ENCODE data around the gene RAB40B. TPM values are rescaled to one million over a fixed set of nuclear protein-coding genes. Genes with fewer than 3 reads are reported as not detected.

The RAB40B gene
- total RNA-seq, 1 donor from 2014 or later, result 22.4 TPM

GRCh38 chr17:82709676-82710498 is 11.4 kb upstream of the RAB40B start:
- no peak overlapping the region for H3K27ac ChIP-seq (replicated peaks)
- no peaks in the 10 kb centered on the region for H3K36me3 ChIP-seq
- no peak overlapping the region for H3K4me3 ChIP-seq
- TF ChIP-seq, protein P1, sequence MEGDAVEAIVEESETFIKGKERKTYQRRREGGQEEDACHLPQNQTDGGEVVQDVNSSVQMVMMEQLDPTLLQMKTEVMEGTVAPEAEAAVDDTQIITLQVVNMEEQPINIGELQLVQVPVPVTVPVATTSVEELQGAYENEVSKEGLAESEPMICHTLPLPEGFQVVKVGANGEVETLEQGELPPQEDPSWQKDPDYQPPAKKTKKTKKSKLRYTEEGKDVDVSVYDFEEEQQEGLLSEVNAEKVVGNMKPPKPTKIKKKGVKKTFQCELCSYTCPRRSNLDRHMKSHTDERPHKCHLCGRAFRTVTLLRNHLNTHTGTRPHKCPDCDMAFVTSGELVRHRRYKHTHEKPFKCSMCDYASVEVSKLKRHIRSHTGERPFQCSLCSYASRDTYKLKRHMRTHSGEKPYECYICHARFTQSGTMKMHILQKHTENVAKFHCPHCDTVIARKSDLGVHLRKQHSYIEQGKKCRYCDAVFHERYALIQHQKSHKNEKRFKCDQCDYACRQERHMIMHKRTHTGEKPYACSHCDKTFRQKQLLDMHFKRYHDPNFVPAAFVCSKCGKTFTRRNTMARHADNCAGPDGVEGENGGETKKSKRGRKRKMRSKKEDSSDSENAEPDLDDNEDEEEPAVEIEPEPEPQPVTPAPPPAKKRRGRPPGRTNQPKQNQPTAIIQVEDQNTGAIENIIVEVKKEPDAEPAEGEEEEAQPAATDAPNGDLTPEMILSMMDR (IDR thresholded peaks at IDR 0.05; ENCODE audit: borderline replicate concordance), result no peak
- H3K4me1 ChIP-seq, result no peaks in the 10 kb centered on the region
- H3K27me3 ChIP-seq (ENCODE audit: low read depth), result peaks cover 30% of the 10 kb centered on the region
- no peak for DNase-seq
- intact Hi-C loops (cut with micrococcal nuclease), result no loop called here
- no peaks in the 10 kb centered on the region for H3K9me3 ChIP-seq (replicated peaks)

DNA sequence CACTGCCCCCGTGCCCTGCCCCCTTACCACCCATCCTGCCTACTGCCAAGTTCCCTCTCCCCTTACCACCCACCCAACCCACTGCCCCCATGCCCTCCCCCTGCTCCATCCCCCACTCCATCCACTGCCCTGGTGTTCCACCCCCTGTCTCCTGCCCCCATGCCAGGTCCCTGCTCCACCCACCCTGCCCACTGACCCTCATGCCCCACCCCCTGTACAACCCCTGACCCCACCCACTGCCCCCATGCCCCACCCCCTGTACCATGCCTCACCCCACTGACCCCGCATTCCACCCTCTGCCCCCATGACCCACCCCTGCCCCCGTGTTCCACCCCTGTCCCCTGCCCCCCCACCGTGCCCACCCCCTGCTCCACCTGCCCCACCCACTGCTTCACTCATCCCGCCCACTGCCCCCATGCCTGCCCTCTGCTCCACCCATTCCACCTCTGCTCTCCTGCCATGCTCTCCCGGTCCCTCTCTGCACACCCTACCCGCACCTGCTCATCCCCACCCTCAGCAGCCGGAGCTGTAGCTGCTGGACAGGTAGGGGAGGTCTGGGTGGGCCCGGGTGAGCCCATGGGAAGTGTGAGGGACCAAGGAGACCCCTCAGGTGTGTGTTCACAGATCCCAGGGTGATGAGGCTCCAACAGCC is 10.7 kb upstream of the RAB40B start:
- no peak overlapping the region for H3K27ac ChIP-seq (replicated peaks)
- H3K27me3 ChIP-seq (ENCODE audit: low read depth), result peaks cover 37% of the 10 kb centered on the region
- DNase-seq, result no peak
- no peaks in the 10 kb centered on the region for H3K9me3 ChIP-seq (replicated peaks)
- TF ChIP-seq, protein P1 (IDR thresholded peaks at IDR 0.05; ENCODE audit: borderline replicate concordance), result no peak
- H3K4me3 ChIP-seq, result no peak overlapping the region
- no peaks in the 10 kb centered on the region for H3K36me3 ChIP-seq
- H3K4me1 ChIP-seq, result no peaks in the 10 kb centered on the region
- intact Hi-C loops (cut with micrococcal nuclease), result no loop called here

DNA sequence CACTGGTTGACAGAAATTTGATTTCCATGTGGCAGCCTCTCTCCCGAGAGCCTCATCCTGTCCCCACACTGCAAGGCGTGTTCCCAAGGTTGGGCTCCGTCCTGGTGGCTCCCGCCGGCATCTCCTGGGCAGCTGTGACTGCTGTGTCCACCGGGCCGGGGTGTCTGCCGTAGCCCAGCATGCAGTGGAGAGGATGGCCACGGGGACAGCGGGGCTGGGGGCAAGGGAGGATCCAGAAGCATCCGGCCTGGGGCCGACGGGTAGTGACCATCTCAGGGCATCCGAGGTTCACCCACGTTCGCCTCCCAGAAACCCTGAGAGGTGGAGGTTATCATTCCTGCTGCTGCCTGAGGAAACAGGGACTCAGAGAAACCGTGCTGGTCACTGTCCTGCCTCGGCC is 7.3 kb upstream of the RAB40B start:
- TF ChIP-seq, protein P1 (IDR thresholded peaks at IDR 0.05; ENCODE audit: borderline replicate concordance), result no peak
- DNase-seq, result no peak
- peaks cover 36% of the 10 kb centered on the region for H3K27me3 ChIP-seq (ENCODE audit: low read depth)

GRCh38 chr17:82704886-82705285 is 6.4 kb upstream of the RAB40B start:
- TF ChIP-seq, protein P1 (IDR thresholded peaks at IDR 0.05; ENCODE audit: borderline replicate concordance), result no peak
- no peak overlapping the region for H3K4me3 ChIP-seq
- H3K36me3 ChIP-seq, result no peaks in the 10 kb centered on the region
- intact Hi-C loops (cut with micrococcal nuclease), result no loop called here
- DNase-seq, result no peak
- H3K27me3 ChIP-seq (ENCODE audit: low read depth), result peaks cover 28% of the 10 kb centered on the region
- H3K27ac ChIP-seq (replicated peaks), result no peak overlapping the region
- H3K4me1 ChIP-seq, result no peaks in the 10 kb centered on the region
- no peaks in the 10 kb centered on the region for H3K9me3 ChIP-seq (replicated peaks)

More for the DNA sequence above, 7.3 kb upstream of the RAB40B start:
- Histone ChIP-seq H3K27ac (replicated peaks) (no peak overlapping the region), H3K4me3 (no peak overlapping the region), H3K9me3 (replicated peaks) (no peaks in the 10 kb centered on the region), H3K4me1 (no peaks in the 10 kb centered on the region), H3K36me3 (no peaks in the 10 kb centered on the region)
- intact Hi-C loops (cut with micrococcal nuclease), result no loop called here

DNA sequence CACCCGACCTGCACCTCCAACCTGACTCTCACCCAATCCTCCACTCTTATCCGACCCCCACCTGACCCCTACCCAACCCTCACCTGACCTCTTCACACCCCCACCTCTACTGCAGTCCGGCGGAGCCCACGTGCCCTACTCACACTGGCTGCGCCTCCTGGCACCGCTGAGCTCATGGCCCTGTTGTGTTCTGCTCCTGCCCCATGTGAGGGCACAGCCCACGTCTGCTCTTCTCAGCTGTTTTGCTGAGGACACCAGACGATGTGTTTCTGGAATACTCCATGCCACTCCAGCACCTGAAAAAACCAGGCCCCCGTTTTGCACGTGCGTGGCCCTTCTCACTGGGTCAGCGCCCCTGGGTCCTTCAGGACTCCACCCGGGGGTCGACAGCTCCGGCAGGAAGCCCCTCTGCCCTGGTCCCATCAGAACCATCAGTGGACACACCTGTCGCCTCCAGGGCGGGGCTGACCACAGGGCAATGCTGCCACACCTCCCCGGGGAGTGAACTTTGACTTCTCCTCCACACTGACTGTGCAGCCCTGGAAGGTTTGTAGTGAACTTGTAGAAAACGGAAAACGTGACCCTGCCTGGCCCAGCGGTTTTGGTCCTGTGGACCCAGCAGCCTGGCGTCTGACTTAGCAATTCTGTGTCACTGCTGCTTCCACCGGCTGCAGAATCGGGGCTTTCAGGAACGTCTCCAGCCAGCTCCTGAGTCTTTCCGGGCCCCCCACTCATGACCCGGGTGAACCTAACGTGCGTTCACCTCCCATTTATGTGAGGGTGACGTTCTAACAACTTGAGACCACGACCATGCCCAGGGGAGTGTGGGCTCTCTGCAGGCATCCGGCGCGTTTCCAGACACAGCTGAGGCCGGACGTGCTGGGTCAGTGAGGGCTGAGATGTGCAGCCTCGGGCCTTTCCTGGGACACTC is 5.7 kb upstream of the RAB40B start:
- TF ChIP-seq, protein P1 (IDR thresholded peaks at IDR 0.05; ENCODE audit: borderline replicate concordance), result no peak

More for the DNA sequence above, 5.7 kb upstream of the RAB40B start:
- Histone ChIP-seq H3K4me3 (no peak overlapping the region), H3K9me3 (replicated peaks) (no peaks in the 10 kb centered on the region), H3K27me3 (ENCODE audit: low read depth) (peaks cover 21% of the 10 kb centered on the region), H3K4me1 (peaks cover 5% of the 10 kb centered on the region), H3K36me3 (no peaks in the 10 kb centered on the region), H3K27ac (replicated peaks) (no peak overlapping the region)
- no peak for DNase-seq
- intact Hi-C loops (cut with micrococcal nuclease), result no loop called here
